AG08396 (cell line): ENCODE measurements around the gene MEF2B.
A peak's percentile ranks its signal among the peaks of the same experiment; 100 is the strongest.
"Not testable (repeated sequence)": the region's sequence is repeated elsewhere in the genome, so short reads cannot be mapped to it uniquely, and the experiment has no call there.

Experiments used
- DNase-seq: peaks from one replicate; pipeline ENCODE4 v3.0.0; 2012; ENCODE audit warnings: low spot score, mixed read lengths

The MEF2B gene

GRCh38 chr19:19155495-19156219 is 14.4 kb downstream of the MEF2B start:
- DNase-seq, result no peak

- DNase-seq, result no peak
Observed at GRCh38 chr19:19154768-19155494, 15.1 kb downstream of the MEF2B start.

GRCh38 chr19:19152668-19153384 is 17.2 kb downstream of the MEF2B start:
- no peak for DNase-seq

- no peak for DNase-seq
Observed at GRCh38 chr19:19151418-19151817, 18.6 kb downstream of the MEF2B start.

GRCh38 chr19:19149435-19149834 is 20.6 kb downstream of the MEF2B start:
- DNase-seq, result no peak

GRCh38 chr19:19148504-19148903 is 21.6 kb downstream of the MEF2B start:
- not testable (repeated sequence) for DNase-seq

GRCh38 chr19:19147344-19147743 is 22.7 kb downstream of the MEF2B start:
- DNase-seq, result no peak

GRCh38 chr19:19146865-19147264 is 23.2 kb downstream of the MEF2B start:
- DNase-seq, result no peak

GRCh38 chr19:19145684-19146608 is 24.1 kb downstream of the MEF2B start:
- peak; percentile 88 for DNase-seq

GRCh38 chr19:19145281-19145680 is 24.8 kb downstream of the MEF2B start:
- DNase-seq, result no peak

GRCh38 chr19:19142347-19142746 is 27.7 kb downstream of the MEF2B start:
- no peak for DNase-seq

GRCh38 chr19:19140476-19140875 is 29.6 kb downstream of the MEF2B start:
- no peak for DNase-seq

- no peak for DNase-seq
Observed at GRCh38 chr19:19139876-19140229, 30.2 kb downstream of the MEF2B start.

- DNase-seq, result peak; percentile 100
Observed at GRCh38 chr19:19138109-19138981, 31.7 kb downstream of the MEF2B start, which contains the start of gene TMEM161A. Gene TMEM161A (minus strand): TSS chr19:19138478. CDS start chr19:19138428, 50 bp downstream.

- peak; percentile 41 for DNase-seq
Observed at GRCh38 chr19:19137556-19138108, 32.4 kb downstream of the MEF2B start.

GRCh38 chr19:19135713-19136112 is 34.4 kb downstream of the MEF2B start:
- not testable (repeated sequence) for DNase-seq

GRCh38 chr19:19134687-19135158 is 35.3 kb downstream of the MEF2B start:
- no peak for DNase-seq

GRCh38 chr19:19133985-19134384 is 36.1 kb downstream of the MEF2B start:
- DNase-seq, result no peak

GRCh38 chr19:19132912-19133311 is 37.2 kb downstream of the MEF2B start:
- DNase-seq, result no peak

GRCh38 chr19:19131989-19132388 is 38.1 kb downstream of the MEF2B start:
- no peak for DNase-seq
